Measurements from ENCODE around the gene ACVR2A.

DNA sequence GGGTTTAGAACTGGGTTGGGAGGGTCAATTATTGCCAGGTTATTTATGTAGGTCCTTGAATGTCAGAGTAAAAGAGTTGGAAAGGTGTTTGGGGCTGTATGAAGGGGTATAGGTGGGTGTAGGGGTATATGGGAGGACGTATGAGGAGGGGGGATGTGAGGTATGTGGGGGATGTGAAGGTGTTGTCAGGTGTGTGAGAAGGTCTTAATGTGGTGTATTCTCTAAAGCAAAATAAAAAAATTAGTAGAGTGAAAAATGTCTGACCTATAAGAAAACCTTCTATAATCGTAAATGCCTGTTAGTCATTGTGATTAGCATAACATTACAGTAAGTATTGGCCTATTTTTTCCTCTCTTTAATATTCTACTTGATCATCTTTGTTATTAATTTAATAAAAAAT, 25.1 kb downstream of the ACVR2A start:
- TF ChIP-seq EZH2phosphoT487 (IDR thresholded peaks at IDR 0.05; ENCODE audit: insufficient read depth, low read depth) (no peak), EZH2 (IDR thresholded peaks at IDR 0.05; ENCODE audit: insufficient read depth, poor library complexity, severe bottlenecking) (no peak)
